Chondrocyte (in vitro differentiated cells): ENCODE measurements around the gene DNAJC11. TPM values are rescaled to one million over a fixed set of nuclear protein-coding genes. Genes with fewer than 3 reads are reported as not detected.

ENCODE experiments used
- DNase-seq: peaks from one replicate; pipeline ENCODE4 v3.0.0; 2021; ENCODE audit warnings: mixed read lengths, low spot score
- H3K27ac Mint-ChIP-seq: one replicate; pipeline ENCODE4 v1.8.0; 2021; ENCODE audit warnings: mild to moderate bottlenecking, moderate library complexity, mixed read lengths; ENCODE audit not compliant: unreplicated experiment
- H3K27me3 Mint-ChIP-seq: 2 replicates; pipeline ENCODE4 v1.8.0; 2021; ENCODE audit warnings: low read depth, mixed read lengths
- H3K36me3 Mint-ChIP-seq: 2 replicates; pipeline ENCODE4 v1.8.0; 2021; ENCODE audit warnings: low read depth, mixed read lengths
- H3K4me1 Mint-ChIP-seq: 2 replicates; pipeline ENCODE4 v1.8.0; 2021; ENCODE audit warnings: low read depth, mild to moderate bottlenecking, mixed read lengths
- H3K4me3 Mint-ChIP-seq: one replicate; pipeline ENCODE4 v1.8.0; 2021; ENCODE audit warnings: mild to moderate bottlenecking, moderate library complexity, mixed read lengths; ENCODE audit not compliant: unreplicated experiment
- H3K9me3 Mint-ChIP-seq: 2 replicates; pipeline ENCODE4 v1.8.0; 2021; ENCODE audit warnings: low read depth, mixed read lengths
- total RNA-seq: library from RNA; stranded (reverse); gene quantifications from 3 replicates; pipeline ENCODE4 v1.2.1, GENCODE V29; 2021
- TF ChIP-seq, protein P1 (sequence below): fragments of 200-600 bp; sonication (generic); IDR thresholded peaks from 2 replicates; pipeline ENCODE4 v1.5.0; 2021; ENCODE audit warnings: antibody characterized with exemption, mild to moderate bottlenecking, moderate library complexity

Gene DNAJC11
- total RNA-seq, 1 donor from 2014 or later = 46.3 TPM

DNA sequence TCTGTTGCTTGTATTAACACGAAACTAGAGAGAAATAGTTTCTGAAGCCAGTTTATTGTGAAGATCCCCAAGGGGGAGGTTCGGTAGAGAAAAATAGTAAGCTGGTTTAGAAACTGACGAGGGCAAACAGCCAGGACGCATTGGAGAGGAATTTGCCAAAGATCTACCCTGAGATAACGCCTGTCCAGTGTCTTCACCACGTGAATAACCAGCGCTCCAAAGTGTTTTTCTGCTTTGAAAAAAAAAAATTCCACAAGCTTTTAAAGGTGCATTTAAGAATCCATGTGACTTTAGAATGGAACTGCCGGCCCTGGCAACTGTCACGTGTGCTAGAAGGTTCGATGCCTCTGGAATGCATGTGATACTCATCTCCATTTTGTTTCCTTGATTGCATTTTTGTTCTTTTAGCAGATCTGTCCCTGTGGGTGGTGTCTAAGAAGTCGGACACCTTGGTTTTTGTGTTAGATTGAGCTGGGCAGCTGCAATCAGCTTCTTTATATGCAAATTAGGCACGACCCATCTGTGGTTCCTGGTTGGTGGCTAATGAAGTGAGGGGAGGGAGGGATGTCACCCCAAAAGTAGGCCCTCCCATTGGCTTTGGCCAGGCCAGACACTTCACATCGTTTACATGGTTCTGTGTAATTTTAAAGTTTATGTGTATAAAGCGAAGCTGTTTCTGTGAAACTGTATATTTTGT lies 78.2 kb downstream of the DNAJC11 start:
- peaks cover 26% of the 10 kb centered on the region for H3K4me1 Mint-ChIP-seq
- TF ChIP-seq, protein P1, sequence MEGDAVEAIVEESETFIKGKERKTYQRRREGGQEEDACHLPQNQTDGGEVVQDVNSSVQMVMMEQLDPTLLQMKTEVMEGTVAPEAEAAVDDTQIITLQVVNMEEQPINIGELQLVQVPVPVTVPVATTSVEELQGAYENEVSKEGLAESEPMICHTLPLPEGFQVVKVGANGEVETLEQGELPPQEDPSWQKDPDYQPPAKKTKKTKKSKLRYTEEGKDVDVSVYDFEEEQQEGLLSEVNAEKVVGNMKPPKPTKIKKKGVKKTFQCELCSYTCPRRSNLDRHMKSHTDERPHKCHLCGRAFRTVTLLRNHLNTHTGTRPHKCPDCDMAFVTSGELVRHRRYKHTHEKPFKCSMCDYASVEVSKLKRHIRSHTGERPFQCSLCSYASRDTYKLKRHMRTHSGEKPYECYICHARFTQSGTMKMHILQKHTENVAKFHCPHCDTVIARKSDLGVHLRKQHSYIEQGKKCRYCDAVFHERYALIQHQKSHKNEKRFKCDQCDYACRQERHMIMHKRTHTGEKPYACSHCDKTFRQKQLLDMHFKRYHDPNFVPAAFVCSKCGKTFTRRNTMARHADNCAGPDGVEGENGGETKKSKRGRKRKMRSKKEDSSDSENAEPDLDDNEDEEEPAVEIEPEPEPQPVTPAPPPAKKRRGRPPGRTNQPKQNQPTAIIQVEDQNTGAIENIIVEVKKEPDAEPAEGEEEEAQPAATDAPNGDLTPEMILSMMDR = no peak
- H3K27ac Mint-ChIP-seq = no peak overlapping the region

DNA sequence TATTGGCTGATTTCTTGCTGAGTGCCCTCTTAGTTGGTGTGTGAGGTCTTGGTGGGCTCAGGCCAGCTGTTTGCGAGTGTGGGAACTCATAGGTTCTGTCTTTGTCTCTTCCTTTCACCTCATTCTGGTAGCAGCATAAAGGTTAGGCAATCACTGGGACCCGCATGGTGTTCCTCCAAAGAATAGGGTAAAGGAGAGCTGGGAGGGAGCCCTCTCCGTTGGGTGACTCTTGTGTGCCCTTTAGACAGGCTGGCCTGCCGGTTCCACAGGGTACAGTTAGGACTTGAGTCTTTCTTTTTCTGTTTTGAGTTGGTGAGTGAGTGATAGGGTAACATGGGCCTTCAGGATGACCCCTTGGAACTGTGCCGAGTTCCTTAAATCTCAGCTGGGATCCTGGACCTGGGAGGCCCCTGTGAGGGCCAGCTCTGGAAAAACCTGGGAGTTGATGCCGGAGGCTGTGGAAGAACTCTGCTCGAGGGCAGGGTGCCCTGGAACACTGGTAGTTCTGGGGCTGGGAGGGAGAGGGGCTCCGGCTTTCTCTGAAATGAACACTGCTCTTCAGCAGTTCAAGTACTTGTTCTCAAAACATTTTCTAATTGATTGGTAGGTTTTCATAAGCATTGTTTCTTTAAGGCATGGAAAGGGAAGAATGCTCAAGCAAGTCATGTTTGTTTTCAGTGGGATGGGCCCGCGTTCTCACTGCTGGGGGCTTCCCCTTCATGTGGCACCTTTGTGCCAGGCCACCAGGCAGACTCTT lies 79.0 kb downstream of the DNAJC11 start:
- Mint-ChIP-seq H3K36me3 (peaks cover 17% of the 10 kb centered on the region), H3K27ac (peak overlapping the region; percentile 42), H3K4me3 (no peak overlapping the region), H3K4me1 (peaks cover 24% of the 10 kb centered on the region), H3K27me3 (no peaks in the 10 kb centered on the region), H3K9me3 (no peaks in the 10 kb centered on the region)
- TF ChIP-seq, protein P1 = no peak
- no peak for DNase-seq

More for the DNA sequence above, 78.2 kb downstream of the DNAJC11 start:
- no peak overlapping the region for H3K4me3 Mint-ChIP-seq
- no peaks in the 10 kb centered on the region for H3K9me3 Mint-ChIP-seq
- no peaks in the 10 kb centered on the region for H3K27me3 Mint-ChIP-seq
- no peak for DNase-seq
- H3K36me3 Mint-ChIP-seq = peaks cover 23% of the 10 kb centered on the region

DNA sequence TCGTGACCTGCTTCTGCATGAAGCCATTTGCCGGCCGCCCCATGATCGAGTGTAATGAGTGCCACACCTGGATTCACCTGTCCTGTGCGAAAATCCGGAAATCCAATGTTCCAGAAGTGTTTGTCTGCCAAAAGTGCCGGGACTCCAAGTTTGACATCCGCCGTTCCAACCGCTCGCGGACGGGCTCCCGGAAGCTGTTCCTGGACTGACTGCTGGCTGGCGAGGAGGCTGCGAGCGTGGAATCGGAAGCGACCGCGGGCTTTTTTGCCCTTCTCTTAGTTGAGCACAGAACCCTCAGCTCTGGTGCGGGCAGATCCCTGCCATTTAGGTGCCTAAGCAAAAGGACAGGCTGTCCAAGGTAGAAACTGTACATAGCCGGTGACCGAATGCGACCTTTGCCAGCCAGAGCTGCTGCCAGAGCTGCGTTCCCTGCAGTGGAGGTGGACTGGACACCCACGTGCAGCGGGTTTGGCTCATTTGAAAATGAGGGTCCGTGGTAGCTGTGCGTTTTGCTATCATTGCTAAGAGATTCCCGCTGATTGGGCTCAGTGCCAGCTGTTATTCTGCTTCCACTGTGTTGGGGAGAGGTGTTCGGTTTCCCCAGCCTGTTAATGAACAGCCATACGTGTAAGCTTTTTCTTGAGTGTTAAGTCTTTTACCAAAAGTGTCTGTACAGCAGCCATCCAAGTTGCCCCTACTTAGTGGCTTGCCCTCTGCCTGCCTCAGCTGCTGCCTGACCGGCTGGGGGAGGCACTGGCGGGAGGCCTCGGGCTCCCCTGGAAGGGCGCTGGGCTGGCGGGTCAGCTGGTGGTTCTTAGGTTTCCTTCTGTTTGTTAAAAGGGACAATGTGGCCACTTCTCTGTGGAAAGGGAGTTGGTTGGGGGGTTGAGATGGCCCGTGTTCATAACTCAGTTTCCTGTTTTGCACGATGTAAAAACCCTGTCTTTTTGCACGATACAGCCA lies 79.9 kb downstream of the DNAJC11 start:
- TF ChIP-seq, protein P1 = no peak
- H3K27ac Mint-ChIP-seq = peak overlapping the region; percentile 27
- no peak for DNase-seq
- H3K9me3 Mint-ChIP-seq = no peaks in the 10 kb centered on the region
- peaks cover 16% of the 10 kb centered on the region for H3K36me3 Mint-ChIP-seq
- H3K27me3 Mint-ChIP-seq = no peaks in the 10 kb centered on the region
- no peak overlapping the region for H3K4me3 Mint-ChIP-seq
- H3K4me1 Mint-ChIP-seq = peaks cover 18% of the 10 kb centered on the region

- H3K27ac Mint-ChIP-seq = no peak overlapping the region
- peaks cover 16% of the 10 kb centered on the region for H3K4me1 Mint-ChIP-seq
- no peaks in the 10 kb centered on the region for H3K9me3 Mint-ChIP-seq
- no peaks in the 10 kb centered on the region for H3K27me3 Mint-ChIP-seq
- TF ChIP-seq, protein P1 = no peak
- H3K4me3 Mint-ChIP-seq = no peak overlapping the region
- H3K36me3 Mint-ChIP-seq = peaks cover 16% of the 10 kb centered on the region
- no peak for DNase-seq
These were observed 82.6 kb downstream of the DNAJC11 start for GRCh38 chr1:6619045-6619444.
